NAMALWA (cell line): ENCODE measurements around the gene STAB2.

ENCODE experiments used
- DNase-seq: peaks from one replicate; pipeline ENCODE4 v3.0.0-alpha.2; 2015; ENCODE audit warnings: low spot score

STAB2 gene

GRCh38 chr12:103780992-103781391 is 193.9 kb downstream of the STAB2 start:
- no peak for DNase-seq

- DNase-seq: no peak
These were observed 195.3 kb downstream of the STAB2 start for GRCh38 chr12:103782399-103782798.

- DNase-seq: no peak
These were observed 196.9 kb downstream of the STAB2 start for GRCh38 chr12:103783744-103784664.

DNA sequence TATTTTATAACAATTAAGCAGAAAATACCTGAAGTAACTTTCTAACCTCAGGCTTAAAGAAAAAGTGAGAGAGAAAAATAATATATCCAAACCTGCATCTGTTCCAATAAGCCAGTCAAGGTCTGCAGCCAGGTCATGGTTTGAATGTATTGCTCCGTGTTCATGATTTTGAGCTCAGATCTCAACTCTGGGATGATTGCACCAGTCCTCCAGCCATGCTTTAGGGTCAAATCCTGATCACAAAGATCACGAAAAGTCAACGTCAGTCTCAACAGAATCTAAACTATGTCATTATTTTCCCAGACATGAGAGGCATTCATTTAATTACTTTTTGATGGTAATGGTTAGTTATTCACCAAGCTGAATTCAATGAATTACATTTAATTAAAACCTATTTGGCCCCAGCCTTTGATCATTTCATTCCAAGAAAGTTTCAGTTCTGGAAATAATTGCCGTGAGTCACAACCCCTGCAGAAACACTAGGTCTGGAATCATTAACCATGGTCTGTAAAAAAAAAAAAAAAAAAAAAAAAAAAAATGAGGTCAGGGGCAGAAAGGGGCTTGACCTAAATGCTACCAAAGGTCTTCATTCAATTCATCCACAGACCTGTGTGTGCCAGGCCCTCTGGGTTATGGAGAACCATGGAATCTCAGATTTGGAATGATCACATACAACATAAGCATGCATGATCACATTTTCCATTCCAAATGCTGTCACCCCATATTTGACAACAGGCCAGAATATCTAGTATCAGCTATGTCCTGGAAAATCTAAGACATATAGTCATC is 198.4 kb downstream of the STAB2 start:
- no peak for DNase-seq

- DNase-seq: no peak
These were observed 199.1 kb downstream of the STAB2 start for GRCh38 chr12:103786201-103786600.

DNA sequence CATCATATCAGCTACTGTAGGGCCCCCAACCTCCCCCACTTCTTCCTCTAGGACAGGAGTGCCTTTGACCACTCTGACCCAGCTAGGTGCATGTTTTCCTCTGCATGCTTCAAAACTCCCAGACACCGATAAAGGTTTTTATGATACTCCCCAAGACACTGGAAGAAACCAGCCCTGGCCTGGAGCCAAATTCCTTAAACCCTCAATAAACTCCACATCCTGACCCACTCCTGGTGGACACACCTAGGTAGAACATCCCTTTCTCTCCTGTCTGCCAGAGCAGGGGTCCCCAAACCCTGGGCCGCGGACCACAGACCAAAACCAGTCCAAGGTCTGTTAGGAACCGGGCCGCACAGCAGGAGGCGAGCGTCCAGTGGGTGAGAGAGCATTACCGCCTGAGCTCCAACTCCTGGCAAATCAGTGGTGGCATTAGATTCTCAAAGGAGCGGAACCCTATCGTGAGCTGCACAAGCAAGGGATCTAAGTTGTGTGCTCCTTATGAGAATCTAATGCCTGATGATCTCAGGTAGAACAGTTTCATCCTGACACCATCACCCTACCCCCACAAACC is 204.4 kb downstream of the STAB2 start:
- no peak for DNase-seq

DNA sequence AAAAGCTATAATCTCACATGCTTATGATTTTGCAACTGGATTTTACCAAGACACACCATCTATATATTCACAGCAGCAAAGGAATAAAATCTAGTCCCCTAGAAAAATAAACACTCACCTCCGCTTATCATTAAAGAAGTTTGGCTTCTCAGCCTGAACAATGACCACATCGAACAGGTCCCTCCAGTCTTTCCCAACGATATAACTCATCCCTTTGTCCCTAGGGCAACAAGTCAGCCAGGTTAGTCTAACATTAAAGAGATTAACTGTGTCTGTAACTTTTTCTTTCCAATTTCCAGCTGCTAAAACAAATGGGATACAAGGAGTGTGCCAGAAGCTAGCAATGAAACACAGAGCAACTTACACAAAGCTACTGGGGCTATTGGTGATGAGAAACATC is 206.0 kb downstream of the STAB2 start:
- DNase-seq: no peak

DNA sequence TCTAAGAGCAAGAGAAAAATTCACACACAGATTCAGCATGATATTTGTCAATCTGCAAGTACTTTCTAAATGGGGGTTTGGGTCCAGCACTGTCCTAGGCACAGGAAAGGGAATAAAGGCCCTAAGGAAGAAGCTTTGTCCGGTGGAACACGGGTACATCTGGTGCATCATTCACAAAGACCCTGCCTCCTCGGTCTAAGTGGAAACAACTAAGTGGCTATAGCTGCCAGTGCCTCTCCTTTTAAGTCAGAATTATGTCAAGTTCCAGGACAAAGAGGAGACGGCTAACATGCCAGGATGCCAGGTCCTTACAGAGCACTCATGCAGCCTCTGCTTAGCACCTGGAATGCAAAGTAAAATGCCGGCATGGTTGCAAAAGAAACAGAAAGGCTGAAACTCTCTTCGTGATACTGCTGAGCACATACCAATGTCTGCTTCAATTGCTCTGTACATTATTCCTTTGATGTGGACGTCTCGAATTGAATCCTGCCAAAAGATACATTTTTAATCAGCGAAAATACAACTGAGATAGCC is 206.5 kb downstream of the STAB2 start:
- no peak for DNase-seq

- DNase-seq: no peak
These were observed 207.5 kb downstream of the STAB2 start for GRCh38 chr12:103794309-103795213.

- no peak for DNase-seq
These were observed 211.5 kb downstream of the STAB2 start for GRCh38 chr12:103798586-103798985.

- no peak for DNase-seq
These were observed 212.4 kb downstream of the STAB2 start for GRCh38 chr12:103799504-103799856.

DNA sequence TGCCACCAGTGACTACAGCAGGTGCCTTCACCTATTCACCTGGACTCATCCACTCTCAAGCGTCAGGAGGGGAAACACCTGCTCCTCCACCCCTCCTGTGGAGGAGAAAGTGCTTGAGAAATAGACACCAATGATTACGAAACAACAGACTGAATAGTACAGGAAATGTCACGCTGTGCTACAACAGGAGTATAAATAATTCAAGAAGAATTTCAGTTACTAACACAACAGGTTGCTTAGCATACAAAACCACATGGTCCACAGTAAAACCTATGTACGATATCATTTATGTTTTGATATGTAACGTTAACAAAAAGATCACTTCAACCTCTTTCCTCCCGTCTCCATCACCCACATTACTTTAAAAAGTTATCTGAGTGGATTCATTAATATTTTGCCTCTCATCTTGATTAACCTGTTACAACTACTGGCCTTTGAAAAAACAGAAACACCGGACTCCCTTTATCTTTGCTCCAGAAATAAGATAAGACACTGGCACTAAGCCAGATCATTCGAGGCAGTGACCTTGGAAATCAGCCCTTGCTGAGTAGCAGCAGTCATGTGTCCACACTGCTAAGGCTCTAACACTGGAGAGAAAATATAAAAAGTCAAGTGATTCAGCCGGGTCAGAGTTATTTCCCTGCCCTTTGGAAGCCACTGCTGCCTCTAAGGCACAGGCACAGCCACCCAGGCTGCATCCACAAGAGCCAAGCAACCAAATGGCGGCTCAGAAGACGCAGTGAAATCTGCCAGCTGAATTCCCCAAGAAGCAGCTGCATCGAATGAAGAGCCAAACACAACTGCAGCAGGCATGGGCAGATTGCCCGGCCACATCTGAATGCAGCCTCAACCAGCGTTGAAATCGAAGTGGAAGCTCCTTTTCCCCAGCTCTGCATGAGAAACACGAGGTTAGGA is 213.0 kb downstream of the STAB2 start:
- no peak for DNase-seq

DNA sequence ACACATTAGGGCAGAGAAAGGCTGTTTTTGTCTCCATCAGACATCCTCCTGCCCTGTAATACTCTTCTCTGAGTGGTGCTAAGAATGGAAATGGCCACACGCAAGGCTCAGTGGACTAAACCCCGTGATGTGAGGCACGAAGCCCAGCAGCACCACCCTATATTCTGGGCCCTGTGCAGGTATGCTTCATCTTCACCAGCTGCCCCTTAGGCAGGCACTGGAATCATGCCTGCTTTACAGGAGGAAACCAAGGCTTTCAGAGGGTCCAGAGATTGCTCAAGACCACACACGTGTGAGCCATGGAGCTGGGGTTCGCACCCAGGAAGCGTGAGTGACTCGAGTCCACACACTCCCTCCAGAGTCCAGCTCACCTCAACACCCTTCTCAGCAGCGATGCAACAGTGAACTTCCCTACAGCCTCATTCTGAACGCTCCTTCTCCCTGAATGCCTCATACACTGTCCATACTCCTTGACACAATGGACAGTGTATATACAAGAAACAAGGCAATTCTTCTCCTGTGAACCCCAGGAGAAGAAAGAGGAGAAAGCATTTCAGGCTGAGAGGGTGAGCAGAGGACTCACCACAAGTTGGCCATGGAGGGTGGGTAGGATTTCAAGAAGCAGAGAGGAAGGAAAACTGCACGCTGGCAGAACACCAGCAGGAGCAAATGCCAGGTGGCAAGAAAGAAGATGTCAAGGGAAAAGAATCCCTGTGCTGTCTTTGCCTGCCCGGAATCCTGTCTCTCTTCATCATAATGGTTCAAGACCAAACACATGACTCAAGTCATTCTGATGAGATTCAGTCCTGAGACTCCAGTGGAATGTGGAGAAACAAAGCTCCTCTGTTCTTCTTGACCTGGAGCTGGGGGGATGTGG is 214.9 kb downstream of the STAB2 start:
- no peak for DNase-seq

- DNase-seq: no peak
These were observed 215.5 kb downstream of the STAB2 start for GRCh38 chr12:103802586-103802886.

- no peak for DNase-seq
These were observed 216.8 kb downstream of the STAB2 start for GRCh38 chr12:103803847-103804246.

DNA sequence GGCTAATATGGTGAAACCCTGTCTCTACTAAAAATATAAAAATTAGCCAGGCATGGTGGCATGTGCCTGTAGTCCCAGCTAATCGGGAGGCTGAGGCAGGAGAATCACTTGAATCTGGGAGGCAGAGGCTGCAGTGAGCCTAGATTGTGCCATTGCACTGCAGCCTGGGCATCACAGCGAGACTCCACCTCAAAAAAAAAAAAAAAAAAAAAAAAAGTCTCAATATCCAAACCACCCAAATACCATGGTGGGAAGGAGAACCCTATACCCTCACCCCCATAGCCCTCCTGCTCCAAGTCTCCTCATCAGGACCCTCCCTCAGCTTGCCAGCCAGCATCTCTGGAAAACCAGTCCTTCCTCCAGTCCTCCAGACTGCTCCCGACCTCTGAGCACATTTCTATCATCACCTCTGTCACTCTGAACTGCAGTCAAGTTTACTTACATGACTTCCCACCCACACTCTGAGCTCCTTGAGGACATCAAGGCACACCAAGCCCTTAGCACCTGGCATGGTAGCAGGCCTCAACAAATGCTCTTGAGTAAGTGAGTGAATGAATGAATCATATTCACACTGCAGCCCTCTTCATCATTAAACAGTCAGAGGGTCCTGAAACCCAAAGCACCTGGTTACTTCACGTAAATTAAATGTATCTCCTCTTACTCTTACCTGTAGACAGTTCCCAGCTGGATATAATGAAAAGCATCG is 218.7 kb downstream of the STAB2 start:
- DNase-seq: no peak

GRCh38 chr12:103806803-103807202 is 219.7 kb downstream of the STAB2 start:
- DNase-seq: no peak

GRCh38 chr12:103807561-103808238 is 220.6 kb downstream of the STAB2 start:
- DNase-seq: no peak
